WTC11 (cell line): ENCODE results near the gene IL4R.

Experiments
- ESRRA ChIP-seq: sonication (generic); formaldehyde crosslinking; IDR thresholded peaks from 2 replicates; pipeline ENCODE4 v1.8.1; 2022; ENCODE audit warnings: mild to moderate bottlenecking, missing genetic modification reagents, borderline replicate concordance
- ETV6 ChIP-seq: sonication (generic); formaldehyde crosslinking; IDR thresholded peaks from 2 replicates; pipeline ENCODE4 v1.8.1; 2022; ENCODE audit warnings: mild to moderate bottlenecking, missing genetic modification reagents
- FOXJ3 ChIP-seq: sonication (generic); formaldehyde crosslinking; IDR thresholded peaks from 2 replicates; pipeline ENCODE4 v1.9.0; 2021; ENCODE audit warnings: missing genetic modification reagents, mild to moderate bottlenecking, borderline replicate concordance
- GABPB1 ChIP-seq: sonication (generic); formaldehyde crosslinking; IDR thresholded peaks from 2 replicates; pipeline ENCODE4 v1.8.1; 2023; ENCODE audit warnings: mild to moderate bottlenecking, missing genetic modification reagents
- NR2C2 ChIP-seq: sonication (generic); formaldehyde crosslinking; IDR thresholded peaks from 2 replicates; pipeline ENCODE4 v1.8.0; 2022; ENCODE audit warnings: mild to moderate bottlenecking, missing genetic modification reagents
- SMAD3 ChIP-seq: sonication (generic); formaldehyde crosslinking; IDR thresholded peaks from 2 replicates; pipeline ENCODE4 v1.8.0; 2022; ENCODE audit warnings: missing genetic modification reagents, mild to moderate bottlenecking, borderline replicate concordance
- TEAD4 ChIP-seq: sonication (generic); formaldehyde crosslinking; IDR thresholded peaks from 2 replicates; pipeline ENCODE4 v1.8.0; 2022; ENCODE audit warnings: mild to moderate bottlenecking, missing genetic modification reagents
- ZNF416 ChIP-seq: fragments of 250-450 bp; sonication (Bioruptor Pico); IDR thresholded peaks from 2 replicates; pipeline ENCODE4 v1.9.0; 2021; ENCODE audit warnings: mild to moderate bottlenecking, inconsistent platforms
- TF ChIP-seq, protein P1 (sequence below): sonication (generic); formaldehyde crosslinking; IDR thresholded peaks from 2 replicates; pipeline ENCODE4 v1.8.0; 2022; ENCODE audit warnings: mild to moderate bottlenecking, missing genetic modification reagents
- TF ChIP-seq, protein P2 (sequence below): fragments of 200-600 bp; IDR thresholded peaks from 2 replicates; pipeline ENCODE4 v1.8.0; 2022; ENCODE audit warnings: antibody characterized with exemption
- TF ChIP-seq, protein P3 (sequence below): sonication (generic); formaldehyde crosslinking; IDR thresholded peaks from 2 replicates; pipeline ENCODE4 v1.8.0; 2023; ENCODE audit warnings: missing genetic modification reagents
- TF ChIP-seq, protein P4 (sequence below): sonication (generic); formaldehyde crosslinking; IDR thresholded peaks from 2 replicates; pipeline ENCODE4 v1.8.1; 2022; ENCODE audit warnings: mild to moderate bottlenecking, moderate library complexity, missing genetic modification reagents
- TF ChIP-seq, protein P5 (sequence below): sonication (generic); formaldehyde crosslinking; IDR thresholded peaks from 2 replicates; pipeline ENCODE4 v1.8.1; 2022; ENCODE audit warnings: low read depth, mild to moderate bottlenecking, moderate library complexity, missing genetic modification reagents, borderline replicate concordance
- TF ChIP-seq, protein P6 (sequence below): sonication (generic); formaldehyde crosslinking; conservative IDR thresholded peaks from 2 replicates; pipeline ENCODE4 v1.8.1; 2023; ENCODE audit warnings: mild to moderate bottlenecking, low read depth, missing genetic modification reagents, moderate library complexity

DNA sequence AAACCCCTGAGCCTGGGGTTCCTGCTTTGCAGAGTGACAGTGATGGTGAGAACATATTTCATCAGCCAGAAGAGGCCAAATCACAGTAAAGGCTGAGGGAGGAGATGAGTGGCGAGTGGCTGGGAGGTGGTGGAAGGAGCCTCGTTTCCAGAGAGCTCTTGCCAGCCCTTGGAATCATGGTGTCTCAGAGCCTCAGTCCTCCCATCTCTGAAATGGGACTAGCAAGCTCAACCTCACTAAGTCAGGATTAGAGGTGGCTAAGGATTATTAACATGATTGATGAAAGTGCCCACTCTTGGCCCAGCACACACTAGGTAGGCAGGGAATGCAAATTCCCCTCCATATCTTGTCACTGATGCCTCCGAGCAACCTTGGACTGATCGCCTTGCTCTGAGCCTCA lies 43.0 kb downstream of the IL4R start:
- TF ChIP-seq, protein P1, sequence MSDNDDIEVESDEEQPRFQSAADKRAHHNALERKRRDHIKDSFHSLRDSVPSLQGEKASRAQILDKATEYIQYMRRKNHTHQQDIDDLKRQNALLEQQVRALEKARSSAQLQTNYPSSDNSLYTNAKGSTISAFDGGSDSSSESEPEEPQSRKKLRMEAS (CRISPR knock-in tag), result no peak
- TF ChIP-seq, protein P2, sequence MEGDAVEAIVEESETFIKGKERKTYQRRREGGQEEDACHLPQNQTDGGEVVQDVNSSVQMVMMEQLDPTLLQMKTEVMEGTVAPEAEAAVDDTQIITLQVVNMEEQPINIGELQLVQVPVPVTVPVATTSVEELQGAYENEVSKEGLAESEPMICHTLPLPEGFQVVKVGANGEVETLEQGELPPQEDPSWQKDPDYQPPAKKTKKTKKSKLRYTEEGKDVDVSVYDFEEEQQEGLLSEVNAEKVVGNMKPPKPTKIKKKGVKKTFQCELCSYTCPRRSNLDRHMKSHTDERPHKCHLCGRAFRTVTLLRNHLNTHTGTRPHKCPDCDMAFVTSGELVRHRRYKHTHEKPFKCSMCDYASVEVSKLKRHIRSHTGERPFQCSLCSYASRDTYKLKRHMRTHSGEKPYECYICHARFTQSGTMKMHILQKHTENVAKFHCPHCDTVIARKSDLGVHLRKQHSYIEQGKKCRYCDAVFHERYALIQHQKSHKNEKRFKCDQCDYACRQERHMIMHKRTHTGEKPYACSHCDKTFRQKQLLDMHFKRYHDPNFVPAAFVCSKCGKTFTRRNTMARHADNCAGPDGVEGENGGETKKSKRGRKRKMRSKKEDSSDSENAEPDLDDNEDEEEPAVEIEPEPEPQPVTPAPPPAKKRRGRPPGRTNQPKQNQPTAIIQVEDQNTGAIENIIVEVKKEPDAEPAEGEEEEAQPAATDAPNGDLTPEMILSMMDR, result no peak
- TF ChIP-seq, protein P3, sequence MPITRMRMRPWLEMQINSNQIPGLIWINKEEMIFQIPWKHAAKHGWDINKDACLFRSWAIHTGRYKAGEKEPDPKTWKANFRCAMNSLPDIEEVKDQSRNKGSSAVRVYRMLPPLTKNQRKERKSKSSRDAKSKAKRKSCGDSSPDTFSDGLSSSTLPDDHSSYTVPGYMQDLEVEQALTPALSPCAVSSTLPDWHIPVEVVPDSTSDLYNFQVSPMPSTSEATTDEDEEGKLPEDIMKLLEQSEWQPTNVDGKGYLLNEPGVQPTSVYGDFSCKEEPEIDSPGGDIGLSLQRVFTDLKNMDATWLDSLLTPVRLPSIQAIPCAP, result no peak
- TF ChIP-seq, protein P4, sequence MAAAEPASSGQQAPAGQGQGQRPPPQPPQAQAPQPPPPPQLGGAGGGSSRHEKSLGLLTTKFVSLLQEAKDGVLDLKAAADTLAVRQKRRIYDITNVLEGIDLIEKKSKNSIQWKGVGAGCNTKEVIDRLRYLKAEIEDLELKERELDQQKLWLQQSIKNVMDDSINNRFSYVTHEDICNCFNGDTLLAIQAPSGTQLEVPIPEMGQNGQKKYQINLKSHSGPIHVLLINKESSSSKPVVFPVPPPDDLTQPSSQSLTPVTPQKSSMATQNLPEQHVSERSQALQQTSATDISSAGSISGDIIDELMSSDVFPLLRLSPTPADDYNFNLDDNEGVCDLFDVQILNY, result no peak
- TF ChIP-seq ZNF416 (CRISPR knock-in tag), result no peak
- TF ChIP-seq, protein P5, sequence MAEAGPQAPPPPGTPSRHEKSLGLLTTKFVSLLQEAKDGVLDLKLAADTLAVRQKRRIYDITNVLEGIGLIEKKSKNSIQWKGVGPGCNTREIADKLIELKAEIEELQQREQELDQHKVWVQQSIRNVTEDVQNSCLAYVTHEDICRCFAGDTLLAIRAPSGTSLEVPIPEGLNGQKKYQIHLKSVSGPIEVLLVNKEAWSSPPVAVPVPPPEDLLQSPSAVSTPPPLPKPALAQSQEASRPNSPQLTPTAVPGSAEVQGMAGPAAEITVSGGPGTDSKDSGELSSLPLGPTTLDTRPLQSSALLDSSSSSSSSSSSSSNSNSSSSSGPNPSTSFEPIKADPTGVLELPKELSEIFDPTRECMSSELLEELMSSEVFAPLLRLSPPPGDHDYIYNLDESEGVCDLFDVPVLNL, result no peak
- TF ChIP-seq ETV6 (CRISPR knock-in tag), result no peak
- no peak for TF ChIP-seq ESRRA (CRISPR knock-in tag)
- TF ChIP-seq SMAD3, result no peak
- TF ChIP-seq, protein P6, sequence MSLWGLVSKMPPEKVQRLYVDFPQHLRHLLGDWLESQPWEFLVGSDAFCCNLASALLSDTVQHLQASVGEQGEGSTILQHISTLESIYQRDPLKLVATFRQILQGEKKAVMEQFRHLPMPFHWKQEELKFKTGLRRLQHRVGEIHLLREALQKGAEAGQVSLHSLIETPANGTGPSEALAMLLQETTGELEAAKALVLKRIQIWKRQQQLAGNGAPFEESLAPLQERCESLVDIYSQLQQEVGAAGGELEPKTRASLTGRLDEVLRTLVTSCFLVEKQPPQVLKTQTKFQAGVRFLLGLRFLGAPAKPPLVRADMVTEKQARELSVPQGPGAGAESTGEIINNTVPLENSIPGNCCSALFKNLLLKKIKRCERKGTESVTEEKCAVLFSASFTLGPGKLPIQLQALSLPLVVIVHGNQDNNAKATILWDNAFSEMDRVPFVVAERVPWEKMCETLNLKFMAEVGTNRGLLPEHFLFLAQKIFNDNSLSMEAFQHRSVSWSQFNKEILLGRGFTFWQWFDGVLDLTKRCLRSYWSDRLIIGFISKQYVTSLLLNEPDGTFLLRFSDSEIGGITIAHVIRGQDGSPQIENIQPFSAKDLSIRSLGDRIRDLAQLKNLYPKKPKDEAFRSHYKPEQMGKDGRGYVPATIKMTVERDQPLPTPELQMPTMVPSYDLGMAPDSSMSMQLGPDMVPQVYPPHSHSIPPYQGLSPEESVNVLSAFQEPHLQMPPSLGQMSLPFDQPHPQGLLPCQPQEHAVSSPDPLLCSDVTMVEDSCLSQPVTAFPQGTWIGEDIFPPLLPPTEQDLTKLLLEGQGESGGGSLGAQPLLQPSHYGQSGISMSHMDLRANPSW (CRISPR knock-in tag), result no peak
- TF ChIP-seq TEAD4 (CRISPR knock-in tag), result no peak
- no peak for TF ChIP-seq NR2C2 (CRISPR knock-in tag)
- TF ChIP-seq FOXJ3 (CRISPR knock-in tag), result no peak
- no peak for TF ChIP-seq GABPB1 (CRISPR knock-in tag)
